Lung (tissue), 12 donors: ENCODE data around the gene ARHGAP19. TPM values are rescaled to one million over a fixed set of nuclear protein-coding genes. Genes with fewer than 3 reads are reported as not detected.

Experiments
- ATAC-seq: fragments of 200-7000 bp; cut with Tn5 transposase; one replicate; pipeline ENCODE4 v1.9.1; 2020; ENCODE audit warnings: moderate number of reproducible peaks; ENCODE audit not compliant: insufficient read depth, low FRiP score
- DNase-seq, 3 donors: peaks; one replicate each; pipeline ENCODE4 v3.0.0-alpha.2; 2013 to 2017
- H3K27ac ChIP-seq, 2 donors: one replicate each; pipeline ENCODE4 v1.5.1; 2013; ENCODE audit warnings: mild to moderate bottlenecking in 2 of 2, moderate library complexity in 2 of 2, control low read depth in 1 of 2, inconsistent platforms in 1 of 2, low read depth in 1 of 2, low read length in 1 of 2
- H3K27me3 ChIP-seq, 3 donors: one replicate each; pipeline ENCODE4 v1.5.1; 2013; ENCODE audit warnings: low read length in 2 of 3; ENCODE audit not compliant: control insufficient read depth in 3 of 3, insufficient read depth in 3 of 3
- H3K36me3 ChIP-seq, 4 donors: one replicate each; pipeline ENCODE4 v1.5.1; 2013; ENCODE audit warnings: low read length in 4 of 4, mild to moderate bottlenecking in 1 of 4, moderate library complexity in 1 of 4; ENCODE audit not compliant: control insufficient read depth in 4 of 4, insufficient read depth in 4 of 4
- H3K4me1 ChIP-seq, 5 donors: one replicate each; pipeline ENCODE4 v1.5.1; 2013; ENCODE audit warnings: low read length in 5 of 5, mild to moderate bottlenecking in 2 of 5, moderate library complexity in 1 of 5; ENCODE audit not compliant: control insufficient read depth in 5 of 5, insufficient read depth in 5 of 5
- H3K4me3 ChIP-seq: one replicate; pipeline ENCODE4 v1.5.1; 2013; ENCODE audit warnings: mild to moderate bottlenecking, control low read depth, moderate library complexity
- H3K9ac ChIP-seq, 2 donors: one replicate each; pipeline ENCODE4 v1.5.1; 2013; ENCODE audit warnings: low read length in 2 of 2, control low read depth in 1 of 2; ENCODE audit not compliant: insufficient read depth in 1 of 2
- H3K9me3 ChIP-seq, 4 donors: one replicate each; pipeline ENCODE4 v1.5.1; 2013; ENCODE audit warnings: low read length in 3 of 4, mild to moderate bottlenecking in 1 of 4, moderate library complexity in 1 of 4; ENCODE audit not compliant: control insufficient read depth in 4 of 4, insufficient read depth in 3 of 4
- WGBS, 2 donors: extraction: QIAGEN DNeasy Blood & Tissue Kit; methylation state at CpG; one replicate each; pipeline ENCODE4 v1.1.7; 2013; 5-methylcytosine and 5-hydroxymethylcytosine counted together
- polyA plus RNA-seq, 2 donors: library from polyadenylated mRNA; stranded (reverse); fragments of 200-250 nt; gene quantifications; one replicate each; pipeline ENCODE4 v1.2.1, GENCODE V29; 2013
- total RNA-seq, 2 donors: library from RNA; depleted of rRNA in 1 of 2; stranded (reverse); fragments of >200 nt in 1 of 2; gene quantifications; one replicate each; pipeline ENCODE4 v1.2.1, GENCODE V29; 2014 to 2021
- TF ChIP-seq, protein P1 (sequence below): IDR thresholded peaks from 2 replicates; pipeline ENCODE4 v1.5.1; 2012; ENCODE audit warnings: mild to moderate bottlenecking; ENCODE audit errors: control extremely low read depth, extremely low read depth
- donor health status: control.
- donor health status: control.
- donor health status: Bipolar disorder and iron deficiency.
- donor health status: healthy.
- donor health status: DM: yes; HTN: yes; CAD: no.

ARHGAP19 gene
- total and polyA plus RNA-seq, 4 donors = 1.9 to 20.4 (median 8.5) TPM

DNA sequence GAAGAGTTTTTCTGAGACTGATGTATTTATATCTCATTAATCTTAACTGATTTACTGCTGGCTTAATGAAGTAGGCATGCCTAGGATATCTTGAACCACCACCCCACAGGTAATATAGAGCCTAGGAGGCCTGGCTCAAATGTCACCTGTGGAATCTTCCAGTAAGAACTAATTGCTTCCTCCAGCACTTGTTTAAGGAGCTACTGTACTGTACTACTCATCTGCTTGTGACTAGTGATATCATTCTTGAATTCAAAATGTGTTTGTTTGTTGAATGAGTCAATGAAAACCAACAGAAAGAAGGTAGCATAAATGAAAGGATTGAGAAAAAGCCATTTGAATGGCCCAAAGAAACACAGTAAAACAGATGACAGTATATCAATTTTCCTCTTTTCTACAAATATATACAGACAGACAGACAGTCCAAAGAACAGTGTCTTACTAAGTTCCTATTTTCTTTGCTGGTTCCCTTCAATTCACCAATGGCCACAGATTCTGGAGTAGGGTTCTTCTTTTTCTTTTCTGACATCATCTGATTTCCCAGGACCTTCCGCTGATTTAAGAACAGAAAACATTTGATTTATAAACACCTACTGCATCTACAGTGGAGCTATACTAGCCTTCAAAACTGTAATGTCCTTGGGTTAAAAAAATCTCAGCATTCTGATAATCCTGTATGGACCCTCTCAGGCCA is 63.0 kb downstream of the ARHGAP19 start:
- DNase-seq = no peak
- no peaks in the 10 kb centered on the region for H3K9me3 ChIP-seq
- TF ChIP-seq, protein P1, sequence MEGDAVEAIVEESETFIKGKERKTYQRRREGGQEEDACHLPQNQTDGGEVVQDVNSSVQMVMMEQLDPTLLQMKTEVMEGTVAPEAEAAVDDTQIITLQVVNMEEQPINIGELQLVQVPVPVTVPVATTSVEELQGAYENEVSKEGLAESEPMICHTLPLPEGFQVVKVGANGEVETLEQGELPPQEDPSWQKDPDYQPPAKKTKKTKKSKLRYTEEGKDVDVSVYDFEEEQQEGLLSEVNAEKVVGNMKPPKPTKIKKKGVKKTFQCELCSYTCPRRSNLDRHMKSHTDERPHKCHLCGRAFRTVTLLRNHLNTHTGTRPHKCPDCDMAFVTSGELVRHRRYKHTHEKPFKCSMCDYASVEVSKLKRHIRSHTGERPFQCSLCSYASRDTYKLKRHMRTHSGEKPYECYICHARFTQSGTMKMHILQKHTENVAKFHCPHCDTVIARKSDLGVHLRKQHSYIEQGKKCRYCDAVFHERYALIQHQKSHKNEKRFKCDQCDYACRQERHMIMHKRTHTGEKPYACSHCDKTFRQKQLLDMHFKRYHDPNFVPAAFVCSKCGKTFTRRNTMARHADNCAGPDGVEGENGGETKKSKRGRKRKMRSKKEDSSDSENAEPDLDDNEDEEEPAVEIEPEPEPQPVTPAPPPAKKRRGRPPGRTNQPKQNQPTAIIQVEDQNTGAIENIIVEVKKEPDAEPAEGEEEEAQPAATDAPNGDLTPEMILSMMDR = no peak
- ATAC-seq = no peak
- no peaks in the 10 kb centered on the region for H3K4me1 ChIP-seq
- H3K27ac ChIP-seq = no peak overlapping the region
- H3K4me3 ChIP-seq = no peak overlapping the region
- peaks cover 3 to 19% (median 13%) of the 10 kb centered on the region in 4 donors for H3K36me3 ChIP-seq
- H3K27me3 ChIP-seq = no peaks in the 10 kb centered on the region
- WGBS, 2 donors = 92 to 100% methylated on average over 1 of the region's 1 CpG
- H3K9ac ChIP-seq = no peak overlapping the region

DNA sequence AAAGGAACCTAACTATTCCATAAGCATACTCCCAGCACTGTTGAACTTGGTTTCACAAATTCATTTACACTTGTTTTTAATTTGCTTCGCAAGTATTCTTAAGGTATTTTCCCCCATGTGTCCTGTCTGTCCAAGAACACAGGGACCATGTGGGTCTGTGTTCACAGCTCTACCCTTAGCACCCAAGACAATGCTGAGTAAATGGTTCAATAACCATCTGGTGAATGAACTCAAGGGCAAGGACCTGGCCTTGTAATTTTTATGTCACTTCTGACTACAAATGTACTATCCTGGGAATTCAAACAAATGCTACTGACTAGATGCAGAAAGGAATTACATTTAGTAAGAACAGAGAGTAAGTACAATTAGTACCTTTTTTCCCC is 63.7 kb downstream of the ARHGAP19 start:
- H3K27me3 ChIP-seq = no peaks in the 10 kb centered on the region
- DNase-seq = no peak
- WGBS, 2 donors = 94 to 99% methylated on average over 1 of the region's 1 CpG
- peaks cover 3 to 19% (median 14%) of the 10 kb centered on the region in 4 donors for H3K36me3 ChIP-seq
- no peak overlapping the region for H3K9ac ChIP-seq
- no peaks in the 10 kb centered on the region for H3K9me3 ChIP-seq
- H3K27ac ChIP-seq = no peak overlapping the region
- TF ChIP-seq, protein P1 = no peak
- no peaks in the 10 kb centered on the region for H3K4me1 ChIP-seq
- ATAC-seq = no peak
- no peak overlapping the region for H3K4me3 ChIP-seq

DNA sequence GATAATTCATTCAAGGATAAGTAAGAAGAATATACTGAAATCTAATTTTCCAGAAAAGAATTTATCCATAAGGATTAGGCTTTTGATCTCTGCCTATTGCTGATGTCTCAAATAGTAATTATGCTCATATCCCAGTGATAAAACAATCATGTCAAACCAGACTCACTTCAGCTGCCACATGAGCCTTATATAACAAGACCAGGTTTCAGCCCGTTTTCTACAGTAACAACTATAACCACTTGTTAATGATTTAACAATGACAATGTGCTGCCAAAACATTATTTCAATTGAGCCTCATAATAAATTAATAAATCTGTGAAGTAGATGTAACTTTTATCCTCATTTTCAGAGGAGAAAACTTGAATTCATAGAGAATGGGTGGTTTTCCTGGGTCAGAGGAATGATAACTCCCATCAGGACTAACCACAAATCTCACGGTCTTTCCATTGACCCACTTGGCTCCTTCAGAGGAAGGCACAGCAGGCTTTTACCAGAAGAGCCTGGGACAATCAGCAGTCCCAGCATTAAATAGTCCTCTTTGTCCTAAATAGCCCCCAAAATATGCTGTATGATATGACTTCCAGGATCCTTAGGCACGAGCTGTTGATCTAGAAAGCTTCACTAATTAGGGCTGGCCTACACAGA is 64.2 kb downstream of the ARHGAP19 start:
- Histone ChIP-seq H3K9me3 (no peaks in the 10 kb centered on the region), H3K4me3 (no peak overlapping the region), H3K4me1 (peaks cover 0 to 2% (median 0%) of the 10 kb centered on the region in 5 donors), H3K27ac (no peak overlapping the region), H3K9ac (no peak overlapping the region), H3K36me3 (peaks cover 4 to 19% (median 14%) of the 10 kb centered on the region in 4 donors), H3K27me3 (no peaks in the 10 kb centered on the region)
- TF ChIP-seq, protein P1 = no peak
- 90% methylated on average over 3 of the region's 3 CpGs for WGBS, 2 donors
- DNase-seq (no peak), ATAC-seq (no peak)
